AG10803 (cell line): Measurements from ENCODE around the gene ARHGAP26.

Experiments
- DNase-seq: peaks from one replicate; pipeline ENCODE4 v3.0.0; 2010; ENCODE audit warnings: low read depth
- H3K4me3 ChIP-seq: 2 replicates; pipeline ENCODE4 v1.5.1; 2011; ENCODE audit warnings: mild to moderate bottlenecking, low read length, control low read depth
- CTCF ChIP-seq: conservative IDR thresholded peaks from 2 replicates; pipeline ENCODE4 v1.5.1; 2011; ENCODE audit warnings: mild to moderate bottlenecking, low read length, control low read depth, inconsistent platforms

The ARHGAP26 gene

DNA sequence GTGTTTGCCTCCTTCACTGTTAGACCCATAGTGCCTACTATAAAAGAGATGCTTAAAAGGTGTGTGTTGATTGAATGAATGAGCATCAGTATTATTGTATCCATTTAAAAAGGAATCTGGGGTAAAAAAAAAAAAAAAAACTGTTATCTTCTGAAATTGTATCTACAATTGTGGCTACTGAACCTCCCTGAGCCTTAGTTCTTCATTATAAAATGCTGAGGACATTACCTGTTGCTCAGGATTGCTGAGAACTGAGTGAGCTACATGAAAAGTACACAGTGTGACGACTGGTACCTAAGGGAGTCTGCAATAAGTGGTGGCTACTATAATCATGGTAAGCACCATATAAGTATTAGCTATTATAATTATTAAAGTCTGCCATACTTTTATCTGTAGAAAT, 362.6 kb downstream of the ARHGAP26 start:
- H3K4me3 ChIP-seq = no peak overlapping the region
- TF ChIP-seq CTCF = no peak
- no peak for DNase-seq

DNA sequence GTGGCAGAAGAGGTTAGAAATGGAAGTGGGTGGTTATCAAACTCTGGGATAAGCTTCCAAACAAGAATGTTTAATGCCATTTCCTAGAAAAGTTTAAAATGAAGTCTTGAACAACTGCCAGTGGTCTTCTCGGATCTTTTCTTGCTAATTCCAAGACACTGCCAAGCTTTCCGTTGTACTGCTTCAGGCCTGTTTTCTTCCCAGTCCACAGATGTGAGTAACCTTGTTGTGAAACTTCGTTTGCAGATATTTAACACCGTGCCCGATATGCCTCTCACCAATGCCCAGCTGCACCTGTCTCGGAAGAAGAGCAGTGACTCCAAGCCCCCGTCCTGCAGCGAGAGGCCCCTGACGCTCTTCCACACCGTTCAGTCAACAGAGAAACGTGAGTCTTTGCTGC, 363.5 kb downstream of the ARHGAP26 start:
- TF ChIP-seq CTCF = no peak
- H3K4me3 ChIP-seq = no peak overlapping the region

GRCh38 chr5:143134269-143134668, 364.1 kb downstream of the ARHGAP26 start:
- no peak overlapping the region for H3K4me3 ChIP-seq
- DNase-seq = no peak
- TF ChIP-seq CTCF = no peak

More for the DNA sequence above, 363.5 kb downstream of the ARHGAP26 start:
- peak; percentile 20 for DNase-seq

- no peak for TF ChIP-seq CTCF
- no peak for DNase-seq
- no peak overlapping the region for H3K4me3 ChIP-seq
Observed at GRCh38 chr5:143134900-143135299, 364.7 kb downstream of the ARHGAP26 start.

GRCh38 chr5:143135832-143136551, 365.8 kb downstream of the ARHGAP26 start:
- H3K4me3 ChIP-seq = no peak overlapping the region
- TF ChIP-seq CTCF = no peak
- no peak for DNase-seq

- no peak for TF ChIP-seq CTCF
- H3K4me3 ChIP-seq = no peak overlapping the region
- no peak for DNase-seq
Observed at GRCh38 chr5:143138839-143139238, 368.7 kb downstream of the ARHGAP26 start.

- H3K4me3 ChIP-seq = no peak overlapping the region
- no peak for TF ChIP-seq CTCF
- DNase-seq = no peak
Observed at GRCh38 chr5:143139585-143139984, 369.4 kb downstream of the ARHGAP26 start.
